Large intestine (tissue), 3 donors: ENCODE measurements around the gene QRICH2. TPM values are rescaled to one million over a fixed set of nuclear protein-coding genes. Genes with fewer than 3 reads are reported as not detected.
"Not testable (repeated sequence)": the region's sequence is repeated elsewhere in the genome, so short reads cannot be mapped to it uniquely, and the experiment has no call there.

Experiments
- DNase-seq, 2 donors: peaks; one replicate each; pipeline versions ENCODE4 v3.0.0 to v3.0.0-alpha.2; 2013
- H3K27ac ChIP-seq: one replicate; pipeline ENCODE4 v1.5.1; 2013; ENCODE audit warnings: low read length
- H3K27me3 ChIP-seq: 2 replicates; pipeline ENCODE4 v1.6.1; 2013; ENCODE audit warnings: low read length; ENCODE audit not compliant: control insufficient read depth, insufficient read depth
- H3K36me3 ChIP-seq: 2 replicates; pipeline ENCODE4 v1.6.1; 2013; ENCODE audit warnings: low read length; ENCODE audit not compliant: control insufficient read depth, insufficient read depth
- H3K4me1 ChIP-seq: one replicate; pipeline ENCODE4 v1.6.1; 2013; ENCODE audit warnings: low read length; ENCODE audit not compliant: control insufficient read depth, insufficient read depth
- H3K4me3 ChIP-seq: one replicate; pipeline ENCODE4 v1.5.1; 2013; ENCODE audit warnings: low read length
- H3K9me3 ChIP-seq: one replicate; pipeline ENCODE4 v1.6.1; 2013; ENCODE audit warnings: mild to moderate bottlenecking, low read depth, low read length, moderate library complexity; ENCODE audit not compliant: control insufficient read depth
- WGBS: methylation state at CpG from one replicate; pipeline ENCODE4 v1.1.5; 2013; ENCODE audit warnings: low lambda C conversion rate; ENCODE audit not compliant: insufficient coverage; 5-methylcytosine and 5-hydroxymethylcytosine counted together
- polyA plus RNA-seq: library from polyadenylated mRNA; unstranded; fragments of 120-200 nt; gene quantifications from one replicate; pipeline ENCODE4 v1.2.1, GENCODE V29; 2013

Gene QRICH2
- polyA plus RNA-seq, 1 donor, result 3.1 TPM

- H3K4me1 ChIP-seq, result no peaks in the 10 kb centered on the region
- DNase-seq, result no peak
- no CpG with 5 or more reads among the region's 6 CpGs for WGBS
- H3K36me3 ChIP-seq, result peaks cover 36% of the 10 kb centered on the region
- H3K27me3 ChIP-seq, result no peaks in the 10 kb centered on the region
- no peak overlapping the region for H3K4me3 ChIP-seq
- H3K27ac ChIP-seq, result no peak overlapping the region
- H3K9me3 ChIP-seq, result no peaks in the 10 kb centered on the region
Observed at GRCh38 chr17:76327696-76328095, 19.6 kb upstream of the QRICH2 start.

- 100% methylated on average over 1 of the region's 1 CpG for WGBS
- DNase-seq, result no peak
- Histone ChIP-seq H3K4me1 (no peaks in the 10 kb centered on the region), H3K27me3 (no peaks in the 10 kb centered on the region), H3K27ac (no peak overlapping the region), H3K9me3 (no peaks in the 10 kb centered on the region), H3K36me3 (peaks cover 33% of the 10 kb centered on the region), H3K4me3 (no peak overlapping the region)
Observed at GRCh38 chr17:76326306-76326705, 18.2 kb upstream of the QRICH2 start.

GRCh38 chr17:76318586-76318985 is 10.5 kb upstream of the QRICH2 start:
- peaks cover 22% of the 10 kb centered on the region for H3K36me3 ChIP-seq
- H3K4me3 ChIP-seq, result no peak overlapping the region
- no peak overlapping the region for H3K27ac ChIP-seq
- H3K4me1 ChIP-seq, result no peaks in the 10 kb centered on the region
- DNase-seq, result no peak
- 100% methylated on average over 1 of the region's 3 CpGs for WGBS
- H3K27me3 ChIP-seq, result no peaks in the 10 kb centered on the region
- no peaks in the 10 kb centered on the region for H3K9me3 ChIP-seq

GRCh38 chr17:76317535-76317934 is 9.5 kb upstream of the QRICH2 start:
- no peak for DNase-seq
- H3K36me3 ChIP-seq, result peaks cover 24% of the 10 kb centered on the region
- no peaks in the 10 kb centered on the region for H3K27me3 ChIP-seq
- H3K9me3 ChIP-seq, result no peaks in the 10 kb centered on the region
- WGBS, result no CpG with 5 or more reads among the region's 2 CpGs
- no peak overlapping the region for H3K27ac ChIP-seq
- no peaks in the 10 kb centered on the region for H3K4me1 ChIP-seq
- no peak overlapping the region for H3K4me3 ChIP-seq

- no peaks in the 10 kb centered on the region for H3K9me3 ChIP-seq
- no peak for DNase-seq
- no peak overlapping the region for H3K27ac ChIP-seq
- no peaks in the 10 kb centered on the region for H3K4me1 ChIP-seq
- no peak overlapping the region for H3K4me3 ChIP-seq
- WGBS, result 100% methylated on average over 2 of the region's 15 CpGs
- H3K36me3 ChIP-seq, result peaks cover 37% of the 10 kb centered on the region
- H3K27me3 ChIP-seq, result no peaks in the 10 kb centered on the region
Observed at GRCh38 chr17:76314392-76315227, 6.5 kb upstream of the QRICH2 start.

- H3K4me3 ChIP-seq, result no peak overlapping the region
- no peak for DNase-seq
- H3K27me3 ChIP-seq, result no peaks in the 10 kb centered on the region
- peaks cover 3% of the 10 kb centered on the region for H3K9me3 ChIP-seq
- peaks cover 39% of the 10 kb centered on the region for H3K36me3 ChIP-seq
- WGBS, result no CpG with 5 or more reads among the region's 9 CpGs
- H3K27ac ChIP-seq, result no peak overlapping the region
- no peaks in the 10 kb centered on the region for H3K4me1 ChIP-seq
Observed at GRCh38 chr17:76312735-76313134, 4.7 kb upstream of the QRICH2 start.

- Histone ChIP-seq H3K36me3 (peaks cover 42% of the 10 kb centered on the region), H3K9me3 (peaks cover 10% of the 10 kb centered on the region), H3K4me3 (no peak overlapping the region), H3K27ac (no peak overlapping the region), H3K4me1 (no peaks in the 10 kb centered on the region), H3K27me3 (no peaks in the 10 kb centered on the region)
- no CpG with 5 or more reads among the region's 4 CpGs for WGBS
- DNase-seq, result no peak
Observed at GRCh38 chr17:76309461-76309860, 1.4 kb upstream of the QRICH2 start.

- Histone ChIP-seq H3K4me1 (no peaks in the 10 kb centered on the region), H3K27ac (no peak overlapping the region), H3K9me3 (peaks cover 10% of the 10 kb centered on the region), H3K27me3 (no peaks in the 10 kb centered on the region), H3K36me3 (peaks cover 28% of the 10 kb centered on the region), H3K4me3 (no peak overlapping the region)
- WGBS, result no CpG with 5 or more reads among the region's 58 CpGs
- DNase-seq, result no peak
Observed at GRCh38 chr17:76307299-76307965, 644 bp downstream of the QRICH2 start.

- not testable (repeated sequence) for H3K4me3 ChIP-seq, DNase-seq, H3K27ac ChIP-seq, H3K9me3 ChIP-seq, H3K4me1 ChIP-seq, H3K27me3 ChIP-seq
- H3K36me3 ChIP-seq, result peaks cover 12% of the 10 kb centered on the region
- no CpG with 5 or more reads among the region's 3 CpGs for WGBS
Observed at GRCh38 chr17:76305135-76305454, 3.0 kb downstream of the QRICH2 start.

GRCh38 chr17:76304226-76305134 is 3.6 kb downstream of the QRICH2 start:
- H3K9me3 ChIP-seq, result peaks cover 10% of the 10 kb centered on the region
- 83% methylated on average over 1 of the region's 17 CpGs for WGBS
- H3K4me3 ChIP-seq, result no peak overlapping the region
- no peak for DNase-seq
- no peaks in the 10 kb centered on the region for H3K4me1 ChIP-seq
- peaks cover 12% of the 10 kb centered on the region for H3K36me3 ChIP-seq
- no peak overlapping the region for H3K27ac ChIP-seq
- H3K27me3 ChIP-seq, result no peaks in the 10 kb centered on the region
